HEK293 (cell line): ENCODE measurements around the gene VAT1L.

Experiments used
- CTCF ChIA-PET: fragments of 350-600 bp; formaldehyde crosslinking; extraction: SDS; loops from one replicate; lab custom pipeline; 2021; ENCODE audit warnings: antibody characterized with exemption; lab: Yijun Ruan, JAX
- POLR2A ChIA-PET: fragments of 300-600 bp; formaldehyde crosslinking; extraction: SDS; loops from one replicate; lab custom pipeline; 2020; ENCODE audit warnings: antibody characterized with exemption, inconsistent platforms; lab: Yijun Ruan, JAX
- H3K27ac ChIP-seq: fragments of 200-500 bp; sonication (Bioruptor generic); 2 replicates; pipeline ENCODE4 v1.5.1; 2014; ENCODE audit warnings: low read depth, low read length, control low read depth, inconsistent platforms; ENCODE audit errors: extremely low read depth
- H3K36me3 ChIP-seq, 2 experiments: fragments of 200-500 bp in 1 of 2; sonication (Bioruptor generic) in 1 of 2; 1 replicate in 1 of 2; 2 replicates in 1 of 2; pipeline ENCODE4 v1.5.1; 2014 to 2017; ENCODE audit warnings: inconsistent platforms in 2 of 2, low read length in 2 of 2; ENCODE audit not compliant: control insufficient read depth in 2 of 2, insufficient read depth in 1 of 2
- H3K4me1 ChIP-seq: fragments of 200-500 bp; sonication (Bioruptor generic); 2 replicates; pipeline ENCODE4 v1.5.1; 2014; ENCODE audit warnings: mild to moderate bottlenecking, low read length, inconsistent platforms; ENCODE audit not compliant: control insufficient read depth, insufficient read depth
- H3K4me3 ChIP-seq: 2 replicates; pipeline ENCODE4 v1.5.1; 2011; ENCODE audit warnings: low read depth, mild to moderate bottlenecking, control low read depth, low read length, moderate library complexity
- H3K9me3 ChIP-seq: fragments of 200-500 bp; sonication (Bioruptor generic); 2 replicates; pipeline ENCODE4 v1.5.1; 2014; ENCODE audit warnings: low read depth, low read length, inconsistent platforms; ENCODE audit not compliant: control insufficient read depth, insufficient read depth
- HOXD13 ChIP-seq: sonication (generic); formaldehyde crosslinking; IDR thresholded peaks from 2 replicates; pipeline ENCODE4 v1.8.0; 2022; ENCODE audit warnings: missing genetic modification reagents, borderline replicate concordance
- KLF10 ChIP-seq: fragments of 450-650 bp; IDR thresholded peaks from 2 replicates; pipeline ENCODE4 v1.5.1; 2018; ENCODE audit warnings: missing biosample characterization, mild to moderate bottlenecking, missing genetic modification characterization
- KLF8 ChIP-seq: fragments of 450-650 bp; formaldehyde crosslinking; IDR thresholded peaks from 2 replicates; pipeline ENCODE4 v1.5.1; 2016; ENCODE audit warnings: missing biosample characterization, missing genetic modification characterization
- SALL2 ChIP-seq: fragments of 450-650 bp; formaldehyde crosslinking; IDR thresholded peaks from 2 replicates; pipeline ENCODE4 v1.5.0; 2017; ENCODE audit warnings: missing biosample characterization, mild to moderate bottlenecking, missing genetic modification characterization, borderline replicate concordance
- ZBTB20 ChIP-seq: fragments of 450-650 bp; formaldehyde crosslinking; IDR thresholded peaks from 2 replicates; pipeline ENCODE4 v1.5.1; 2016; ENCODE audit warnings: missing biosample characterization, missing genetic modification characterization
- ZNF132 ChIP-seq: fragments of 450-650 bp; formaldehyde crosslinking; IDR thresholded peaks from 2 replicates; pipeline ENCODE4 v1.5.1; 2017; ENCODE audit warnings: missing biosample characterization, missing genetic modification characterization, borderline replicate concordance
- ZNF133 ChIP-seq: fragments of 450-650 bp; formaldehyde crosslinking; IDR thresholded peaks from 2 replicates; pipeline ENCODE4 v1.5.1; 2016; ENCODE audit warnings: missing biosample characterization, missing genetic modification characterization
- ZNF2 ChIP-seq: fragments of 450-650 bp; formaldehyde crosslinking; IDR thresholded peaks from 2 replicates; pipeline ENCODE4 v1.5.1; 2016; ENCODE audit warnings: missing biosample characterization, missing genetic modification characterization
- ZNF366 ChIP-seq: fragments of 450-650 bp; formaldehyde crosslinking; conservative IDR thresholded peaks from 2 replicates; pipeline ENCODE4 v1.5.1; 2016; ENCODE audit warnings: missing biosample characterization, missing genetic modification characterization
- ZNF529 ChIP-seq: fragments of 450-650 bp; formaldehyde crosslinking; IDR thresholded peaks from 2 replicates; pipeline ENCODE4 v1.5.1; 2017; ENCODE audit warnings: missing genetic modification characterization, missing biosample characterization; ENCODE audit not compliant: insufficient replicate concordance
- ZNF558 ChIP-seq: fragments of 450-650 bp; formaldehyde crosslinking; IDR thresholded peaks from 2 replicates; pipeline ENCODE4 v1.5.1; 2016; ENCODE audit warnings: missing biosample characterization, missing genetic modification characterization
- ZNF600 ChIP-seq: fragments of 450-650 bp; formaldehyde crosslinking; IDR thresholded peaks from 2 replicates; pipeline ENCODE4 v1.5.1; 2016; ENCODE audit warnings: missing biosample characterization, missing genetic modification characterization
- ZNF664 ChIP-seq: fragments of 450-650 bp; formaldehyde crosslinking; IDR thresholded peaks from 2 replicates; pipeline ENCODE4 v1.5.1; 2016; ENCODE audit warnings: missing biosample characterization, missing genetic modification characterization
- ZNF747 ChIP-seq: fragments of 450-650 bp; formaldehyde crosslinking; IDR thresholded peaks from 2 replicates; pipeline ENCODE4 v1.5.1; 2016; ENCODE audit warnings: missing biosample characterization, missing genetic modification characterization
- ZNF830 ChIP-seq: fragments of 450-650 bp; IDR thresholded peaks from 2 replicates; pipeline ENCODE4 v1.5.0; 2018; ENCODE audit warnings: missing biosample characterization, missing genetic modification characterization, low read depth, mild to moderate bottlenecking, moderate library complexity
- ZSCAN16 ChIP-seq: fragments of 450-650 bp; formaldehyde crosslinking; IDR thresholded peaks from 2 replicates; pipeline ENCODE4 v1.5.1; 2016; ENCODE audit warnings: missing biosample characterization, missing genetic modification characterization
- TF ChIP-seq, protein P1 (sequence below): fragments of 450-650 bp; formaldehyde crosslinking; IDR thresholded peaks from 2 replicates; pipeline ENCODE4 v1.5.1; 2016; ENCODE audit warnings: missing biosample characterization, missing genetic modification characterization
- TF ChIP-seq, protein P2 (sequence below): fragments of 450-650 bp; formaldehyde crosslinking; IDR thresholded peaks from 2 replicates; pipeline ENCODE4 v1.5.1; 2016; ENCODE audit warnings: missing biosample characterization, missing genetic modification characterization, borderline replicate concordance
- TF ChIP-seq, protein P3 (sequence below): fragments of 450-650 bp; formaldehyde crosslinking; conservative IDR thresholded peaks from 2 replicates; pipeline ENCODE4 v1.5.1; 2016; ENCODE audit warnings: low read depth, missing biosample characterization, missing genetic modification characterization
- TF ChIP-seq, protein P4 (sequence below): fragments of 450-650 bp; formaldehyde crosslinking; IDR thresholded peaks from 2 replicates; pipeline ENCODE4 v1.5.1; 2016; ENCODE audit warnings: missing biosample characterization, missing genetic modification characterization

Gene VAT1L

DNA sequence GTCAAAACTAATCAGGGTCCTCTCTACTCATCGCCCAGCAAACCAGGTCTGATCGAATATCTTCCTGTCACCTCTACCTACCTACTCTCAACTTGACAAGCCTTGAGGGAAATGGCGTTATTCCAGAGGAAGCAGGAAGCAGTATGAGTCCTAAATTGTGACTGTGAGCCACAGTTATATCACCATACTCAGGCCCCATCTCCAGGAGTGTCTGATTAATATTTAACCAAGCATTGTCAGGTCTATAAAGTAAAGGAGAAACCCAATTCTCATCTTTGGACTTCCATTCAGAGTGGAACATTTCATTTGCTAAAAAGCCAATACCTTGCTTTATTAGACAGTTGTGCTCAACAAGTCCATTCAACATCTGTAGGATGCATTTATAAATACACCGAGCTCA lies 216.2 kb downstream of the VAT1L start:
- ChIA-PET CTCF (interaction anchor here (0.5 to 5.2 kb wide), 8 partner anchors 7 to 757 kb away, joined by 3 to 35 read pairs (median 6); partner anchors contain the start of genes CLEC3A and WWOX), POLR2A (no interaction called here)
- H3K4me1 ChIP-seq, result no peaks in the 10 kb centered on the region
- no peak for TF ChIP-seq ZNF529 (tag by site-specific recombination)
- no peak for TF ChIP-seq ZNF558
- TF ChIP-seq ZBTB20 (tag by site-specific recombination), result no peak
- no peak for TF ChIP-seq HOXD13
- no peak for TF ChIP-seq ZNF600 (tag by site-specific recombination)
- TF ChIP-seq, protein P1, sequence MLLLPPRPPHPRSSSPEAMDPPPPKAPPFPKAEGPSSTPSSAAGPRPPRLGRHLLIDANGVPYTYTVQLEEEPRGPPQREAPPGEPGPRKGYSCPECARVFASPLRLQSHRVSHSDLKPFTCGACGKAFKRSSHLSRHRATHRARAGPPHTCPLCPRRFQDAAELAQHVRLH (tag by site-specific recombination), result no peak
- no peak for TF ChIP-seq ZNF133
- TF ChIP-seq, protein P2, sequence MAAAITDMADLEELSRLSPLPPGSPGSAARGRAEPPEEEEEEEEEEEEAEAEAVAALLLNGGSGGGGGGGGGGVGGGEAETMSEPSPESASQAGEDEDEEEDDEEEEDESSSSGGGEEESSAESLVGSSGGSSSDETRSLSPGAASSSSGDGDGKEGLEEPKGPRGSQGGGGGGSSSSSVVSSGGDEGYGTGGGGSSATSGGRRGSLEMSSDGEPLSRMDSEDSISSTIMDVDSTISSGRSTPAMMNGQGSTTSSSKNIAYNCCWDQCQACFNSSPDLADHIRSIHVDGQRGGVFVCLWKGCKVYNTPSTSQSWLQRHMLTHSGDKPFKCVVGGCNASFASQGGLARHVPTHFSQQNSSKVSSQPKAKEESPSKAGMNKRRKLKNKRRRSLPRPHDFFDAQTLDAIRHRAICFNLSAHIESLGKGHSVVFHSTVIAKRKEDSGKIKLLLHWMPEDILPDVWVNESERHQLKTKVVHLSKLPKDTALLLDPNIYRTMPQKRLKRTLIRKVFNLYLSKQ, result no peak
- TF ChIP-seq ZNF664 (tag by site-specific recombination), result no peak
- no peak for TF ChIP-seq ZNF830 (tag by site-specific recombination)
- H3K36me3 ChIP-seq, result no peaks in the 10 kb centered on the region
- no peak overlapping the region for H3K27ac ChIP-seq
- no peaks in the 10 kb centered on the region for H3K9me3 ChIP-seq
- no peak overlapping the region for H3K4me3 ChIP-seq

DNA sequence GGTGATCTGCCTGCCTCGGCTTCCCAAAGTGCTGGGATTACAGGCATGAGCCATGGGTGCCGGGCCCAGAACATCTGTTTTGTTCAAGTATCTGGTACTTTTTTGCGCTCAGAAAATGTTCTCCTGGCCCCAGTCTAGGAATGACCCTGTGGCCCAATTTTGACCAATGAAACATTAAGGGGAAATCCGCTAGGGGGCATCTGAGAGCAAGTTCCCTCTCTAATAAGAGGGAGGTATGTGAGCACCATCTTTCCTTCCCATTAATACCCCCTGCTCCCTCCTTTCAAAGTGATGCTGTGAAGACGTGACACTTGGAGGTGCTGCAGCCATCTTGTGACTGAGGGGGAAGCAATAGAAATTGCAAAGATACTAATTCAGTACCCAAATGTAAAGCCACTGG lies 217.5 kb downstream of the VAT1L start:
- no peaks in the 10 kb centered on the region for H3K36me3 ChIP-seq
- POLR2A ChIA-PET, result no interaction called here
- no peaks in the 10 kb centered on the region for H3K9me3 ChIP-seq
- H3K4me1 ChIP-seq, result no peaks in the 10 kb centered on the region
- TF ChIP-seq KLF8 (tag by site-specific recombination), result no peak
- TF ChIP-seq SALL2, result no peak
- TF ChIP-seq, protein P3, sequence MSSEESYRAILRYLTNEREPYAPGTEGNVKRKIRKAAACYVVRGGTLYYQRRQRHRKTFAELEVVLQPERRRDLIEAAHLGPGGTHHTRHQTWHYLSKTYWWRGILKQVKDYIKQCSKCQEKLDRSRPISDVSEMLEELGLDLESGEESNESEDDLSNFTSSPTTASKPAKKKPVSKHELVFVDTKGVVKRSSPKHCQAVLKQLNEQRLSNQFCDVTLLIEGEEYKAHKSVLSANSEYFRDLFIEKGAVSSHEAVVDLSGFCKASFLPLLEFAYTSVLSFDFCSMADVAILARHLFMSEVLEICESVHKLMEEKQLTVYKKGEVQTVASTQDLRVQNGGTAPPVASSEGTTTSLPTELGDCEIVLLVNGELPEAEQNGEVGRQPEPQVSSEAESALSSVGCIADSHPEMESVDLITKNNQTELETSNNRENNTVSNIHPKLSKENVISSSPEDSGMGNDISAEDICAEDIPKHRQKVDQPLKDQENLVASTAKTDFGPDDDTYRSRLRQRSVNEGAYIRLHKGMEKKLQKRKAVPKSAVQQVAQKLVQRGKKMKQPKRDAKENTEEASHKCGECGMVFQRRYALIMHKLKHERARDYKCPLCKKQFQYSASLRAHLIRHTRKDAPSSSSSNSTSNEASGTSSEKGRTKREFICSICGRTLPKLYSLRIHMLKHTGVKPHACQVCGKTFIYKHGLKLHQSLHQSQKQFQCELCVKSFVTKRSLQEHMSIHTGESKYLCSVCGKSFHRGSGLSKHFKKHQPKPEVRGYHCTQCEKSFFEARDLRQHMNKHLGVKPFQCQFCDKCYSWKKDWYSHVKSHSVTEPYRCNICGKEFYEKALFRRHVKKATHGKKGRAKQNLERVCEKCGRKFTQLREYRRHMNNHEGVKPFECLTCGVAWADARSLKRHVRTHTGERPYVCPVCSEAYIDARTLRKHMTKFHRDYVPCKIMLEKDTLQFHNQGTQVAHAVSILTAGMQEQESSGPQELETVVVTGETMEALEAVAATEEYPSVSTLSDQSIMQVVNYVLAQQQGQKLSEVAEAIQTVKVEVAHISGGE (tag by site-specific recombination), result no peak
- TF ChIP-seq, protein P4, sequence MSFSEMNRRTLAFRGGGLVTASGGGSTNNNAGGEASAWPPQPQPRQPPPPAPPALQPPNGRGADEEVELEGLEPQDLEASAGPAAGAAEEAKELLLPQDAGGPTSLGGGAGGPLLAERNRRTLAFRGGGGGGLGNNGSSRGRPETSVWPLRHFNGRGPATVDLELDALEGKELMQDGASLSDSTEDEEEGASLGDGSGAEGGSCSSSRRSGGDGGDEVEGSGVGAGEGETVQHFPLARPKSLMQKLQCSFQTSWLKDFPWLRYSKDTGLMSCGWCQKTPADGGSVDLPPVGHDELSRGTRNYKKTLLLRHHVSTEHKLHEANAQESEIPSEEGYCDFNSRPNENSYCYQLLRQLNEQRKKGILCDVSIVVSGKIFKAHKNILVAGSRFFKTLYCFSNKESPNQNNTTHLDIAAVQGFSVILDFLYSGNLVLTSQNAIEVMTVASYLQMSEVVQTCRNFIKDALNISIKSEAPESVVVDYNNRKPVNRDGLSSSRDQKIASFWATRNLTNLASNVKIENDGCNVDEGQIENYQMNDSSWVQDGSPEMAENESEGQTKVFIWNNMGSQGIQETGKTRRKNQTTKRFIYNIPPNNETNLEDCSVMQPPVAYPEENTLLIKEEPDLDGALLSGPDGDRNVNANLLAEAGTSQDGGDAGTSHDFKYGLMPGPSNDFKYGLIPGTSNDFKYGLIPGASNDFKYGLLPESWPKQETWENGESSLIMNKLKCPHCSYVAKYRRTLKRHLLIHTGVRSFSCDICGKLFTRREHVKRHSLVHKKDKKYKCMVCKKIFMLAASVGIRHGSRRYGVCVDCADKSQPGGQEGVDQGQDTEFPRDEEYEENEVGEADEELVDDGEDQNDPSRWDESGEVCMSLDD (tag by site-specific recombination), result no peak
- no peak for TF ChIP-seq ZNF747
- TF ChIP-seq ZNF133, result no peak
- TF ChIP-seq ZSCAN16 (tag by site-specific recombination), result no peak
- no peak for TF ChIP-seq ZNF366 (tag by site-specific recombination)
- no peak for TF ChIP-seq ZNF2 (tag by site-specific recombination)
- no peak for TF ChIP-seq ZNF132 (tag by site-specific recombination)
- no peak for TF ChIP-seq KLF10 (tag by site-specific recombination)
- H3K4me3 ChIP-seq, result no peak overlapping the region
- H3K27ac ChIP-seq, result no peak overlapping the region
- CTCF ChIA-PET, result interaction anchor here (0.6 kb wide), 1 partner anchor 82 kb away, joined by 3 read pairs; no protein-coding TSS in a partner anchor
